GM19452 (cell line): ENCODE measurements around the gene MARVELD1.

ENCODE experiments used
- ATAC-seq: cut with Tn5 transposase; IDR thresholded peaks from one replicate; pipeline ENCODE4 v1.9.1; 2021; ENCODE audit not compliant: unreplicated experiment

The MARVELD1 gene

DNA sequence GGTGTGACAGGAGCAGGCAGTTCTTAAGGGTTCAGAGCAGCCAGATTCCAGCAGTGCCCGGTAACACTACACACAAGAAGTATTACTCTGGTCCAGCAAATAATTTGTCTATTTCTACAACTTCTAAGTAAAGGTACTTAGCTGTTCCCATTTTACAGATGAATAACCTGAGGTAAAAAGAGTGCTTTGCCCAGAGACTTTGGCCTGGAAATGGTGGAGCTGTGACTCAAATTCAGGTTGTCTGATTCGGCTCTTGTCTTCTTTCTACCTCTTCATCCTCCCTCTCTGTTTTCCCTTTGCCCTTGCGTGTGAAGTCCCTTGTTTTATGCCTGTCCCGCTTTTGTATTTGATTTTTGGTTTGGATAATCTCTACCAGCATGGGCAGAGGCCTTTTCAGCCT, 41.2 kb downstream of the MARVELD1 start:
- ATAC-seq: no peak

- no peak for ATAC-seq
Observed at GRCh38 chr10:97755718-97756117, 42.2 kb downstream of the MARVELD1 start.

GRCh38 chr10:97757471-97757870, 43.9 kb downstream of the MARVELD1 start:
- no peak for ATAC-seq

DNA sequence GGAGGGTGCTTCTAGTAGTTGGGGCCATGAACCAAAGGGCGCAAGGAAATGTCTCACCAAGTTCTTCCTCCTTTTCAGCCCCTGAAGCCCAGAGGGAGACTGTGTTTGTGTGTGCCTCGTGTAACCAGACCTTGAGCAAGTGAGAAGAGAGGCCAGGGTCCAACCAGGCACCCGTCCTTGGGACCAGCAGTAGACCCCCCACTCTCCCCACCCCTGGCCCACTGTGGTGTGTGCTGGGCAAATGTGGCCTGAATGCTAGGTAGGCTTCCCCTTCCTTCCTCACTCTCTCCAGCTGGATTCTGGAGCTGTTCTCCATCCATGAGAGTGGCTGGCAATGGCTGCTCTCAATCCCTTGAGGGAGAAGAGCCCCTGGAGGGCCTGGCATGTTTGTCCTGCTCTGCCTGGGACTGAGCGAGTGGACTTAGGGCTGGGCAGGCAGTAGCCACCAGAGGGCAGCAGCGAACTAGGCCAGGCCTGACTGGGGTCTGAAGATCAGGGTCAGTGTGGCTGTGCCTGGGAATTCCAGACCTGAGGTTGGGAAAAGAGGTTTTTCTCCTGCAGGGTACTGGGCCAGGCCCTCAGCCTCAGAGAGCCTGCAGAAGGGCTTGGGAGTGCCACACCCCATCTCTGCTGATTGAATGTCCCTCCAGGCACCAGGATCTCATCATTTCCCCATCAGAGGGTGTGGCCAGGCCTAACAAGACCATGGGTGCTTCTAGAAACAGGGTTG, 45.8 kb downstream of the MARVELD1 start:
- no peak for ATAC-seq

DNA sequence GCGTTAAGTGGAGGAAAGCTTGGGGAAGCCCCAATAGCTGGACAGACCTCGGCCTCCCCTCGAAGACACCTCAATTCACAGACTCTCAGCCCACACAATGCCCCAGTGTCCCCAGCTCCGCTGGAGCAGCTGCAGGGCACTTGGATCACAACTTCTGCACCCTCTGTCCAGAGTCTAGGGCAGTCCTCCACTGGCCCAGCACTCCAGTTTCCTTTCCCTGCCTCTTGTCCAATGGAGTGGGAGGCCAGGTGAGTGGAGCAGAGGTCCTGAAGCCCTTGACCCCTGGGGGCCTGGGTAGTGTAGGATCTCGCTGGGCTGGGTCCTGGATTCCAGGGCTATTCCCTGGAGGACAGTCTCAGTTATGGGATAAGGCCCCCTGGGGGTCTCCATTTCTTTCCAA, 46.4 kb downstream of the MARVELD1 start:
- ATAC-seq: no peak

DNA sequence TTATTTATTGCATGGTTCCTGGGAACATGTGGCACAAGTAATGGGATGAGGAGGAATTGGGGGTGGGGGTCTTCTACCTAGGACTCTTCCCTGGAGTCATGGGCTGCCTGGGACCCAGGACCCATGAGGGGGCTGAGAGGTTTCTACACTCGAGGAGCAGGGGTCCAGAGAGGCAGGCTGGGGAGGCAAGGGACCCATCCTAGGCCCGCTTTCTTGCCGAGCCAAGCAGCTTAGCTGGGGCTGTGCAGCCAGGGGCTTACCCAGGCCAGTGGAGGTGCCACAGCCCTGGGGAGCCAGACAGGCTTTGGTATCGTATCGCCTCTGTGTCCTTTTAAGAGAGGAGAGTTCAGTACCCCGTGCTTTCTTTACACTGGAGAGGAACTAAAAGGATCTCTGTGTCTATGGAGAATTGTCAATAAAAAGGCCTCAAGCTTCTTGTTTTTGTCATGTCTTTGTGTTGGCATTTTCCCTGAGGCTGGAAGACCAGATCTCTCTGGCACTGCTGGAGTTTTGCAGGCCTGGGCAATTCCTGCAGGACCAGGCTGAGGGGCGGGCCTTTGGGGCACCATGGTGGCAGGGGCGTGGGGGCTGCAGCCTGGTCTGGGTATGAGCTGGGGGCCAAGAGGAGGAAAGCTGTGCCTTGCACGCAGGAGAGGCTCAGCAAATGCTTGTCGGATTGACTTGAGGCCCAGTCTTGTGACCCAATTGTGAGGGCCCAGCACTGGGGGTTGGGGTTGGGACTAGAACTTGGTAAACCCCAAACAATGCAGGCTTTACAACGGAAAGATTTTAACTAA, 47.1 kb downstream of the MARVELD1 start:
- no peak for ATAC-seq

DNA sequence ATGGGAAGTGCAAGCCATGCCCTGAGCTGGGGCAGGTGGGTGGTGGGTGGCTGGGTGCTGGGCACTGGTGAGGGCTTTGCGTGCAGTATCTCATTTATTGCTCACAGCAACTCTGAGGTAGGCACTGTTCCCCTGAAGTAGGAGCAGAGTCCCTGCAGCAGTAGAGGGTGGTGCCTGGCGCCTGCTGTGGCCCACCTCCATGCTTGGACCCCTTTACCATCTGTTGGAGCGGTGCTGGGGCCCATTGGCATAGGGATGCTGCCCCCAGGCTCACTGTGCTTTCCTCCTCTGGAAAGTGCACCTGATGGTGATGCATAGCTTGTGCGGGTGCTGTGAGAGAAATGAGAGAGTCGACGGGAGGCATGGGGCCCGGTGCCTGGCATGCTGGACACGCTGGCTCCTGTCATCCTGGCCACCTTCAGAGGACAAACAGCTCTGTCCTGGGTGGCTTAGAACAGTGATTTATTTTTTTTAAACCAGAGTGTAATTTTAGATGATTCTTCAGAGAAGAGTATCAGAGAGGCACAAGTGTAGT, 47.9 kb downstream of the MARVELD1 start:
- ATAC-seq: no peak

DNA sequence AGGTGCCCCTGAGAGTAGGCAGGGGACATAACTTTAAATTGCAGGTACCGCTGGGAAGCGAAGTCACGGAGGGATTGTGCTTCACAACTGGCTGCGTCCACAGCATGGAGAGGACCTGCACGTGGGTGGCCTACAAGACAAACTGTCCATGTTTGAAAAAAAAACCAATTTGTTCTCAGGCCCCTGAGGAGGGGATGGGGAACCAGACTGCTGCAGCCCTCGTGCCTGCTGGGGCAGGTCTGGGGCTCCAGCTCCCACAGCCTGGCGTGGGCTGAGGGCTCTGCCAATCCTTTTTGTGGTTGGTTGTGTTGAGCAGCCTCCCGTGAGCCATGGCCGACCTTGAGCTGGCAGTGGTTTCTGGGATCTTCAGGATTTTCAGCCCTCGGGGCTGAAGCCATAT, 48.5 kb downstream of the MARVELD1 start:
- ATAC-seq: no peak

DNA sequence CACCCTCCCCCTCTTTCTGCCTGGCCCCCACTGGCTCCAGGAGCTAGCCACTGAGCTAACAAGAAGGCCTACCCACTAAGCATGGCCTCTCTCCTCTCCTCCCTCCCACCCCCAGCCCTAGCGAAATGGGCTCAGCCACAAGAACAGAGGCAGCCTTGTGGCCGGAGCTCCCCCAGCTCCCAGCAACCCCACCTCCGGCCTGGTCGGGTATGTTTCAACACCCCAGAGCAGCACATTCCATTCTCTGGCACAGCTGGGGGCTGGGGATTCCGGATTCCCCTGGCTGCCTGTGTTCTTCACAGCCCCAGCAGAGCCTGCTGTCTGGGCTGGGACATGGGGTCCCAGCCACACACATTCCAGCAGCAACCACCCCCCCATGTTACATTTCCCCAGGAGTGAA, 49.3 kb downstream of the MARVELD1 start:
- no peak for ATAC-seq

DNA sequence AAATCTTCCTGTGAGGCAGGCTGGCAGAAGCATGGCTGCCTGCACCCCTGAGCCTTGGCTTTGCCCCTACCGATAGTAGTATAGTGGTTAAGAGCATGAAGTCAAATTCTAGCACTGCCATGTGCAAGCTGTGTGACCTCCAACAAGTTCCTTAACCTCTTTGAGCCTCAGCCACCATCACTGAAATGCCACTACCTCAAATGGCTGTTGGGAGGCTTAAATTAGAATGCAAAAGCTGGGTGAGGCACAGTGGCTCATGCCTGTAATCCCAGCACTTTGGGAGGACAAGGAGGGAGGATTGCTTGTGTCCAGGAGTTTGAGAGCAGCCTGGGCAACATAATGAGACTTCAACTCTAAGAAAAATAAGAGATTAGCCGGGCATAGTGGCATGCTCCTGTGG, 49.9 kb downstream of the MARVELD1 start:
- ATAC-seq: no peak

DNA sequence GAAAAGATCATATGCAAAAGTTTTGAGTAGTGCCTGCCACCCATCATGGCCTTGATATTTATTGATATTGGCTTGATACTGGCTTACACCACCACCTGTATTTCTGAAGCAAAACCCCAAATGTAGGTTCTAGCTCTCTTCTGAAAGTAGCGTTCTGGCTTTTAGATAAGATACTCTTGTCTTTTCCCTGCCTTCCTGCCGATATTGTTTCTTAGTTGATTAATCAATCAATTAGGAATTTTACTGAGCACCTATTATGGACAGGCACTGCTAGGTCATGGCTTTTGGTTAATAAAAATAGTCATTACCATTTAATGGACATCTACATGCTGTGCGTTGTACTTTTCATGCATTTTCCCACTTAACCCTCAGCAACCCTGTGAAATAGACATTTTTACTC, 50.4 kb downstream of the MARVELD1 start:
- ATAC-seq: no peak

DNA sequence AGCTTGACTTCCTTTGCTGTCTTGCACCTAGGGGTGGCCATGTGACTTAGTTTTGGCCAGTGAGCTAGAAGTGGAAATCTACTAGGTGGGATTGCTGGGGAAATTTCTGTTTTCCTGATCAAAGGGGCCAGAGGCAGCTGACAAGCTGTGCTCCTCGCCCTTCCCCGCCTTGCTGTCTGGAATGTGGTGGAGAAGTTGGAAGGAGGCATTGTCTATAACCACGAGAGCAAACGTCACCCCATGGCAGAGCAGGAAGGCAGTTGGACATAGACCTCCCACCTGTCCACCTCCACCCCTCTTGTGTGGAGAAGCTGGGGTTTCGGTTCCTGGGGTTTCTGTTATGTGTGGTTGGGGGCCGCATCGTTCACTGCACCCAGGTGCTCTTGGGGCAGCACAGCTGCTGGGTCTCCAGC, 51.0 kb downstream of the MARVELD1 start:
- ATAC-seq: no peak

- ATAC-seq: no peak
Observed at GRCh38 chr10:97765201-97765600, 51.7 kb downstream of the MARVELD1 start.

DNA sequence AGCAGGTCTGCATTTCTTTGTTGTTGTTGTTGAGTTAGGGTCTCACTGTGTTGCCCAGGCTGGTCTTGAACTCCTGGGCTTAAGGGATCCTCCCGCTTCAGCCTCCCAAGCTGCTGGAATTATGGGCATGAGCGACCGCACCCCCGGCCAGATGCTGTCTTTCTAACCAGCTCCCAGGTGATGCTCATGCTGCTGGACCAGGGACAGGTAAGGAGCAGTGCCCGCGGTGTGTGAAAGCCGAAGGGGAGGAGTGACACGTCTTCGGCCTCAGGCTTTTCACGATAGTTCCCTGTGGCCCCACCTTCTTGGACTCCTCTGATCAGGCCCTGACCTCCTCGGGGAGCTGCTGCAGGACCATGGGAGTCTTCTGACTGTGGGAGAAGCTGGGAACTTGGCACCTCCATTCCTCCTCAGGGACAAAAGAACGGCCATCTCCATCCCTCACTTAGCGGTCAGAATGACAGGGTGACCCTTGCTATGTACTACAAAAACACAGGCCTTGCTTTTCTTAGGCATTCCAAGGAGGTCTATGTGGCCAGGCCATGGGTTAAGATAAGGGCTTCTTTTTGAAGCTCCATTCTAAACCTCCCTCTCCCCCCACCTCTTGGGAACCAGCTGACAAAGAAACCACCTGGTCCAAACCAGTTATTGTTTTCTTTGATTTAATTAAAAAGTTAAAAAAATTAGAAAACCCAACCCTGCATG, 52.7 kb downstream of the MARVELD1 start:
- no peak for ATAC-seq

- ATAC-seq: no peak
Observed at GRCh38 chr10:97766996-97767924, 53.7 kb downstream of the MARVELD1 start.
